OCI-LY1 (cell line): ENCODE data around the gene PLIN5.

ENCODE experiments used
- H2AFZ ChIP-seq: fragments of 200-600 bp; sonication (generic), shearing (Covaris generic); 2 replicates; pipeline ENCODE4 v1.6.0; 2014; ENCODE audit warnings: antibody characterized with exemption, mild to moderate bottlenecking, low read length
- H3F3A ChIP-seq: fragments of 200-600 bp; sonication (generic), shearing (Covaris generic); 2 replicates; pipeline ENCODE4 v1.6.0; 2014; ENCODE audit warnings: mild to moderate bottlenecking, antibody characterized with exemption, low read length, moderate library complexity; ENCODE audit not compliant: insufficient read depth
- H3K27ac ChIP-seq: fragments of 200-600 bp; sonication (generic); 2 replicates; pipeline ENCODE4 v1.5.1; 2014; ENCODE audit warnings: low read length, mixed run types, mild to moderate bottlenecking, low read depth; ENCODE audit not compliant: poor library complexity, severe bottlenecking
- H3K27me3 ChIP-seq: fragments of 200-600 bp; sonication (generic); 2 replicates; pipeline ENCODE4 v1.6.0; 2014; ENCODE audit warnings: antibody characterized with exemption, mild to moderate bottlenecking, low read length, moderate library complexity; ENCODE audit not compliant: insufficient read depth
- H3K36me3 ChIP-seq: fragments of 200-600 bp; sonication (generic); 2 replicates; pipeline ENCODE4 v1.6.1; 2014; ENCODE audit warnings: mild to moderate bottlenecking, antibody characterized with exemption, low read length, moderate library complexity, mixed read lengths; ENCODE audit not compliant: insufficient read depth
- H3K4me1 ChIP-seq: fragments of 200-600 bp; sonication (generic); 2 replicates; pipeline ENCODE4 v1.5.1; 2014; ENCODE audit warnings: mild to moderate bottlenecking, low read length, moderate library complexity; ENCODE audit not compliant: insufficient read depth, severe bottlenecking
- H3K4me2 ChIP-seq: fragments of 200-600 bp; sonication (generic), shearing (Covaris generic); 2 replicates; pipeline ENCODE4 v1.6.1; 2014; ENCODE audit warnings: low read length
- H3K4me3 ChIP-seq: fragments of 200-600 bp; sonication (generic); 2 replicates; pipeline ENCODE4 v1.5.1; 2014; ENCODE audit warnings: low read length, low read depth, mild to moderate bottlenecking, mixed read lengths; ENCODE audit not compliant: poor library complexity, severe bottlenecking
- H3K79me2 ChIP-seq: fragments of 200-600 bp; shearing (Covaris generic); 2 replicates; pipeline ENCODE4 v1.6.1; 2016; ENCODE audit warnings: mixed run types, low read length, mixed read lengths; ENCODE audit not compliant: insufficient read depth
- H3K9ac ChIP-seq: fragments of 200-600 bp; sonication (generic), shearing (Covaris generic); 2 replicates; pipeline ENCODE4 v1.6.1; 2014; ENCODE audit warnings: mild to moderate bottlenecking, low read length, mixed read lengths
- H3K9me2 ChIP-seq: fragments of 200-600 bp; sonication (generic), shearing (Covaris generic); 2 replicates; pipeline ENCODE4 v1.6.1; 2014; ENCODE audit warnings: low read depth, mild to moderate bottlenecking, low read length, mixed read lengths
- H3K9me3 ChIP-seq: fragments of 200-600 bp; shearing (Covaris generic); 2 replicates; pipeline ENCODE4 v1.6.1; 2014; ENCODE audit warnings: low read length, mixed read lengths
- H4K20me1 ChIP-seq: fragments of 200-600 bp; sonication (generic), shearing (Covaris generic); 2 replicates; pipeline ENCODE4 v1.6.0; 2016; ENCODE audit warnings: mild to moderate bottlenecking, low read length; ENCODE audit not compliant: insufficient read depth
- EZH2 ChIP-seq: fragments of 200-600 bp; sonication (generic), shearing (Covaris generic); IDR thresholded peaks from 2 replicates; pipeline ENCODE4 v1.8.0; 2017; ENCODE audit warnings: borderline replicate concordance, mixed run types, mild to moderate bottlenecking, antibody characterized with exemption, low read length, moderate library complexity, mixed read lengths
- TF ChIP-seq, protein P1 (sequence below): fragments of 200-600 bp; sonication (generic), shearing (Covaris generic); IDR thresholded peaks from 2 replicates; pipeline ENCODE4 v1.5.1; 2017; ENCODE audit warnings: mild to moderate bottlenecking, antibody characterized with exemption, low read length, moderate library complexity, mixed read lengths

Gene PLIN5

DNA sequence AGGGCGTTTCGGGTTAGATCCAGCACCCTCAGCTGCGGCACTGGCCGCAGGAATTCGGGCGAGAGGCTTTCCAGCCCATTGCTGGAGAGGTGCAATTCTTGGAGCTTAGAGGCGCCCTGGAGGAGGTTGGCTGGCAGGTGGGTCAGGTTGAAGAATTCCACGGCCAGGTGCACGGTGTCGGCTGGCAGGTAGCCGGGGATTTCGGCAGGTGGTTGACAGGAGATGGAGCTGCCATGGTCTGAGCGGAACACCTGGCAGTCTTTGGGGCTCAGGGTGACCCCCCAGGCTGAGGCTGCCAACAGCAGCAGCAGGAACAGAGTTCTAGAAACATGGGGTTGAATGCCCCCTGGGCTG lies 3.6 kb upstream of the PLIN5 start:
- Histone ChIP-seq H3K9ac (no peak overlapping the region), H3K4me2 (no peak overlapping the region), H3K4me1 (peaks cover 15% of the 10 kb centered on the region), H3K9me2 (no peaks in the 10 kb centered on the region), H3K27ac (no peak overlapping the region), H3K4me3 (no peak overlapping the region), H4K20me1 (no peaks in the 10 kb centered on the region), H3F3A (no peaks in the 10 kb centered on the region), H2AFZ (no peak overlapping the region), H3K27me3 (peaks cover 19% of the 10 kb centered on the region; the same call in 1 of the 2 replicates), H3K79me2 (no peaks in the 10 kb centered on the region), H3K36me3 (no peaks in the 10 kb centered on the region; the same call in 1 of the 2 replicates), H3K9me3 (no peaks in the 10 kb centered on the region)
- TF ChIP-seq, protein P1, sequence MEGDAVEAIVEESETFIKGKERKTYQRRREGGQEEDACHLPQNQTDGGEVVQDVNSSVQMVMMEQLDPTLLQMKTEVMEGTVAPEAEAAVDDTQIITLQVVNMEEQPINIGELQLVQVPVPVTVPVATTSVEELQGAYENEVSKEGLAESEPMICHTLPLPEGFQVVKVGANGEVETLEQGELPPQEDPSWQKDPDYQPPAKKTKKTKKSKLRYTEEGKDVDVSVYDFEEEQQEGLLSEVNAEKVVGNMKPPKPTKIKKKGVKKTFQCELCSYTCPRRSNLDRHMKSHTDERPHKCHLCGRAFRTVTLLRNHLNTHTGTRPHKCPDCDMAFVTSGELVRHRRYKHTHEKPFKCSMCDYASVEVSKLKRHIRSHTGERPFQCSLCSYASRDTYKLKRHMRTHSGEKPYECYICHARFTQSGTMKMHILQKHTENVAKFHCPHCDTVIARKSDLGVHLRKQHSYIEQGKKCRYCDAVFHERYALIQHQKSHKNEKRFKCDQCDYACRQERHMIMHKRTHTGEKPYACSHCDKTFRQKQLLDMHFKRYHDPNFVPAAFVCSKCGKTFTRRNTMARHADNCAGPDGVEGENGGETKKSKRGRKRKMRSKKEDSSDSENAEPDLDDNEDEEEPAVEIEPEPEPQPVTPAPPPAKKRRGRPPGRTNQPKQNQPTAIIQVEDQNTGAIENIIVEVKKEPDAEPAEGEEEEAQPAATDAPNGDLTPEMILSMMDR = no peak
- TF ChIP-seq EZH2 = no peak

GRCh38 chr19:4537953-4538600 lies 3.1 kb upstream of the PLIN5 start:
- H3K4me1 ChIP-seq = peaks cover 15% of the 10 kb centered on the region
- H3F3A ChIP-seq = no peaks in the 10 kb centered on the region
- TF ChIP-seq, protein P1 = no peak
- no peak for TF ChIP-seq EZH2
- no peak overlapping the region for H3K9ac ChIP-seq
- no peaks in the 10 kb centered on the region for H3K9me3 ChIP-seq
- H3K79me2 ChIP-seq = no peaks in the 10 kb centered on the region
- peaks cover 19% of the 10 kb centered on the region; the same call in 1 of the 2 replicates for H3K27me3 ChIP-seq
- no peak overlapping the region for H3K27ac ChIP-seq
- H2AFZ ChIP-seq = no peak overlapping the region
- H3K9me2 ChIP-seq = no peaks in the 10 kb centered on the region
- no peaks in the 10 kb centered on the region; the same call in 1 of the 2 replicates for H3K36me3 ChIP-seq
- H3K4me3 ChIP-seq = no peak overlapping the region
- H3K4me2 ChIP-seq = no peak overlapping the region
- no peaks in the 10 kb centered on the region for H4K20me1 ChIP-seq

DNA sequence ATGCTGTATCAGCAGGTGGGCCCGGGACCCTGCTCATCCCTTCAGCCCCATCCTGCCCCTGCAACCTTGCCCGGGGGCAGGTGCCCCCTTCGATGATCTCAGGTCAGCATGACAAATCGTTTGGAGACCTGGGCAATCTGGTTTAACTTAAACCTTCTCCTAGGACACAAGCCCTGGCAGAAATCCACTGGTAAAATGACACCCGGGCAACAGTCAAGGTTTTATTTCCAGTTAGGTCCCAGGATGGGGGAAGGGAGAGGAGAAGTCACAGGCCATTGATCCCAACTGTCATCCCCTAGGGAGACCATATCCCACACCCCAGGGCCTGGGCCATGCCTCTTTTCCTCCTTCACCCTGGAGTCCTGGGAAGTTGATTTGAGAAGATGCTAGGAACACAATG lies 1.8 kb upstream of the PLIN5 start:
- H3K4me1 ChIP-seq = peaks cover 15% of the 10 kb centered on the region
- H3K27me3 ChIP-seq = peaks cover 11% of the 10 kb centered on the region; the same call in 1 of the 2 replicates
- no peak overlapping the region for H3K9ac ChIP-seq
- H3K27ac ChIP-seq = no peak overlapping the region
- H3K9me3 ChIP-seq = no peaks in the 10 kb centered on the region
- H4K20me1 ChIP-seq = no peaks in the 10 kb centered on the region
- H2AFZ ChIP-seq = no peak overlapping the region
- no peak overlapping the region for H3K4me3 ChIP-seq
- H3F3A ChIP-seq = no peaks in the 10 kb centered on the region
- H3K79me2 ChIP-seq = no peaks in the 10 kb centered on the region
- no peak for TF ChIP-seq EZH2
- TF ChIP-seq, protein P1 = no peak
- H3K36me3 ChIP-seq = no peaks in the 10 kb centered on the region; the same call in 1 of the 2 replicates
- no peak overlapping the region for H3K4me2 ChIP-seq
- H3K9me2 ChIP-seq = no peaks in the 10 kb centered on the region
